NCI-H446 (cell line): Measurements from ENCODE around the gene DRAP1.

Experiments
- DNase-seq, 2 experiments: peaks; one replicate each; lab custom pipeline; 2025; lab: John Stamatoyannopoulos, UW

Gene DRAP1, protein sequence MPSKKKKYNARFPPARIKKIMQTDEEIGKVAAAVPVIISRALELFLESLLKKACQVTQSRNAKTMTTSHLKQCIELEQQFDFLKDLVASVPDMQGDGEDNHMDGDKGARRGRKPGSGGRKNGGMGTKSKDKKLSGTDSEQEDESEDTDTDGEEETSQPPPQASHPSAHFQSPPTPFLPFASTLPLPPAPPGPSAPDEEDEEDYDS

DNA sequence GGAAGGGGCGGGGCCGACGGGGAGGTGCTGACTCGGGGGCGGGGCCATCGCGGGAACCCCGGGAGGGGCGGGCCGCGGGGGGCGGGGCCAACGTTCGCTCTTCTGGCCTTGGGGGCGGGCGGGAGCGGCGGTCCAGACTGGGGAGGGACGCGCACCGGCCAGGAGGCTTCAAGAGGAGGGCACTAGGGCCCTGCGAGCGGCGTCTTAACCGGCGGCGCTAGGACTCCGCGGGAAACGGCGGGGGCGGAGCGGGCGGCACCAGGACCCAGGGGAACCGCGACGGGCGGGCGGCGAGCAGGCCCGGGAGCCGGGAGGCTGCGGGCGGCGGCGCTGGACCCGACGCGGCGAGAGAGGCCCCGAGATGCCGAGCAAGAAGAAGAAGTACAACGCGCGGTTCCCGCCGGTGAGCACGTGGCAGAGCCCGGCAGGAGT is at the start of gene DRAP1:
Gene DRAP1 (plus strand): TSS at position 286 of the 432 bp plus-strand sequence. CDS start 76 bp downstream, at position 362.
- peak; percentile 93 to 98 for DNase-seq

DNA sequence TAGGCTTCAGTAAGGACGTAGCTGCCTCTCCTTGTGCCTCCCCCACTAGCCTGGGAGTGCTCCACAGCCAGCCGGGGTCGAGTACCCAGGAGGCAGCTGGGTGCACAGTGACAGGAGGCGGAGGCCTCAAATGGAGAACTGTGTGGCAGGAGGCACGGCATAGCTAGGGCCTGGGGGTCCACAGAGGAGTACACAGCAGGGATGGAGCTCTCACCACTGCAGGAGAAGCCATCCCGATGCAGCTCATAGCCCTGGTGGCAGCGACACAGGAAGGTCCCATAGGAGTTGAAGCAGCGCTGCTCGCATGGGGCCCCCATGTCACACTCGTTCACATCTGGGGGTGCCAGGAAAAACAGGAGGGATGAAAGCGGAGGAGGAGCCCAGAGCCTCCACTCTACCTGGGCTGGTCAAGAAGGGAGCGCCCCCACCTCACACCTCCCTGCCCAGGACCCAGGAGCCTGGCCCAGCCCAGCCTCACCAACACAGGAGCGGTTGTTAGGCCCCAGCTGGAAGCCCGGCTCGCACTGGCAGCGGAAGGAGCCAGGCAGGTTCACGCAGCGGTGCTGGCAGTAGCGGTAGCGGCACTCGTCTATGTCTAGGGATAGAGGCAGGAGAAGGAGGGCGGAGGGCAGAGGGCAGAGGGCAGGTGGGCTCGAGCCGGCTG is 49.5 kb upstream of the DRAP1 start:
- no peak for DNase-seq

- DNase-seq, result no peak
Observed at GRCh38 chr11:65870307-65870658, 48.9 kb upstream of the DRAP1 start.

GRCh38 chr11:65870706-65871681 is 48.2 kb upstream of the DRAP1 start:
- DNase-seq, result no peak

GRCh38 chr11:65871811-65872548 is 47.2 kb upstream of the DRAP1 start:
- no peak for DNase-seq

DNA sequence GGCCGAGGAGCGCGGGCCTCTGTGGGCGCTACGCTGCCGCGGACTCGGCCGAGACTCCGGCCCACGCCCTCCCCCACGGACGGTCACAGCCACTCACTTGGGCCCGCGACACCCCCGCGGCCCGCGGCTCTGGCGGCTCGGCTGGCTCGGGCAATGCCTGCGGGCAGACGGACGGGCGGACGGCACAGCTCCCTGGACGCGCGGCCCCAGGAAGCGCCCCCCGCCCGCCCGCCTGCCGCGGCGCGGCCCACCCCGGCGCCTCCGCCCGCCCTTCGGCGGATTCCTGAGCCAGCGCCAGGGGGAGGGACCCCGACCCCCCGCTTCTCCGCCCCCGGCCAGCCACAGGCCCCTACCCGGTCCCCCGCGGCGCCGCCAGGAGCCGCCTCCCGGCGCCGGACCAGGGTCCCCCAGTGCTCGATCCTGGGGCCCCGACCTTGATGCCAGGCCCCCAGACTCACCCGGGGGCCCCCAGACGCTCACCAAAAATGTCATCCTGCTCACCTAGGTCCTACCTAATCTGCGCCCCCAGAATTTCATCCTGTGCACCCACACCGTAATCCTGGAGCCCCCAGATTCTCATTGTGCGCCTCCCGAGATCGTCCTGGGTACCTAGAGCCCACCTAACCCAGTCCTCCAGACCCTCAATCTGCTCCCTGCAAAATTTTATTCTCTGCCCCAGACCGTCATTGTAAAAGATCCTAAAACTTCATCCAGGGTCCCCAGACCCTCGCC is 46.5 kb upstream of the DRAP1 start, which contains the start of gene EFEMP2:
Gene EFEMP2 (minus strand): TSS at position 215 of the 732 bp plus-strand sequence. CDS start 446 bp downstream, outside the sequence.
- DNase-seq, result no peak

DNA sequence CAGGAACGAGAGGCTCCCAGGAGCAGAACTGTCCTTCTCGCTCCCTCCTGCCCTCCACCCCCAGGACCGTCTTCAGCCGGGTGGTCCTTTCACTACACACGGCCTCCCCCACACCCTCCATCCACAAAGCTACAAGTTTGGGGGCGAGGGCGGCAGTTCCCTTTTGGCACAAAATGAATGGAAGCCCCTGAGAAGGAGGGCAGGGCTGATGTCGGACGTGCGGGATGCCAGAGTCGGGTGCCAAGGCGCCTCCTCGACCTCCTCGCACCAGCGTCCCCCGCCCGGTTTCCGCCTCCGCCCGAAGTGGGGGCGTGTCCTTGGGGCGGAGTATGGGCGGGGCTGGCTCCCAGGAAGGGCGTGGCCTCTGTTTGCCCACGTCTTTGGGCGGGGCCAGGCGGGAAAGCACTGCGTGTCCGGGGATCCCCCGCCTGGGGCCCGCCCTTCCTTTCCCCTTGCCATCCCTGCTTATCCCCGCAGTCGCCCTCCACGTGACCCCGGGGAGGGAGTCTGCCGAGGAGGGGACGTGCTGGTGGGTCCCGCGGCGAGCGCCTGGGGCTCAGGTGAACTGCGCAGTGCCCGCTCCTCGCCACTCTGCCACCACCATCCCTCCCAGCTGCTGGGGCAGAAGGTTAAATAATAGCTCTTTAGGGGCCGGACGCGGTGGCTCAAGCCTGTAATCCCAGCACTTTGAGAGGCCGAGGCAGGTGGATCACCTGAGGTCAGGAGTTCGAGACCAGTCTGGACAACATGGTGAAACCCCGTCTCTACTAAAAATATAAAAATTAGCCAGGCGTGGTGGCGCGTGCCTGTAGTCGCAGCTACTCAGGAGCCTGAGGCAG is 45.7 kb upstream of the DRAP1 start:
- peak; percentile 52 to 95 for DNase-seq

- no peak for DNase-seq
Observed at GRCh38 chr11:65879617-65880016, 39.6 kb upstream of the DRAP1 start, which contains the start of gene CTSW. Gene CTSW (plus strand): TSS chr11:65879837. CDS start chr11:65879855, 18 bp downstream.

DNA sequence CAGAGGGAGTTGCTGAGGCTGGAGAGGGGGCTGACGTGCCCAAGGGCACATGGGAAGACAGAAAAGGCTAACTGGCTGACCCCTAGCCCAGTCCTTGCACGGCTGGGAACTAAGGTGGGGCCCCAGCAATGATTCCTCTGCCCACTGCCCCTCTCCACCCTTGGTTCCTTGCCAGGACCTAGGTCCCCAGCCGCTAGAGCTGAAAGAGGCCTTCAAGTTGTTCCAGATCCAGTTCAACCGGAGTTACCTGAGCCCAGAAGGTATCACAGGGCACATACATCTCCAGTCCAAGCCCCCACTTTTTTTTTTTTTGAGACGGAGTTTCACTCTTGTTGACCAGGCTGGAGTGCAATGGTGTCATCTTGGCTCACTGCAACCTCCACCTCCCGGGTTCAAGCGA is 39.2 kb upstream of the DRAP1 start:
- no peak for DNase-seq

DNA sequence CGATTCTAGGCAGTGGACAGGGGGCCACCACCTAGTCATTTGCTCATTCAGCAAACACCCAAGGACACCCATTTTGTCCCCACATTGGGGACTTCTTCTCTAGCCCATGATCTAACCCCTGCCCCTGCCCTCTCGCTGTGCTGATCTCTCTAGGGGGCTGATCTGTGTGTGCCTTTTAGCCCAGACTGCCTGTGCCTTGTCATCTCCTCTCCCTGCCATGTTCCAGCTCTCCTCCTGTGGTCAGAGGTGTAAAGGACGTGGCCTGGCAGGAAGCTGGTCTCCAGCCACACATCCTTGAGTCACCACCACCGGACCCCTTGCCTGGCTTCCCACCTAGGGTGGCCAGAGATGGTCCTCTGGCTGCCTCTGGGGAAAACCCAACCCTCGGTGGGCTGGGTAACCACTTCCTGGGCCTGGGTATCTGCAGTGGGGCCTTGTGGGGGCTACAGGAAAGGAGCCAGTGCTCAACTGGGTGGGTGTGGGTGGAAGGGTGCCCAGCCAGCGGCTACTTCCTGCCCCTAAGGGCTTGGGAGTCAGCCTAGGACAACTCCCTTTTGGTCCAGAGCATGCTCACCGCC is 38.3 kb upstream of the DRAP1 start:
- DNase-seq, result no peak

- DNase-seq, result no peak
Observed at GRCh38 chr11:65882120-65883057, 36.8 kb upstream of the DRAP1 start.

DNA sequence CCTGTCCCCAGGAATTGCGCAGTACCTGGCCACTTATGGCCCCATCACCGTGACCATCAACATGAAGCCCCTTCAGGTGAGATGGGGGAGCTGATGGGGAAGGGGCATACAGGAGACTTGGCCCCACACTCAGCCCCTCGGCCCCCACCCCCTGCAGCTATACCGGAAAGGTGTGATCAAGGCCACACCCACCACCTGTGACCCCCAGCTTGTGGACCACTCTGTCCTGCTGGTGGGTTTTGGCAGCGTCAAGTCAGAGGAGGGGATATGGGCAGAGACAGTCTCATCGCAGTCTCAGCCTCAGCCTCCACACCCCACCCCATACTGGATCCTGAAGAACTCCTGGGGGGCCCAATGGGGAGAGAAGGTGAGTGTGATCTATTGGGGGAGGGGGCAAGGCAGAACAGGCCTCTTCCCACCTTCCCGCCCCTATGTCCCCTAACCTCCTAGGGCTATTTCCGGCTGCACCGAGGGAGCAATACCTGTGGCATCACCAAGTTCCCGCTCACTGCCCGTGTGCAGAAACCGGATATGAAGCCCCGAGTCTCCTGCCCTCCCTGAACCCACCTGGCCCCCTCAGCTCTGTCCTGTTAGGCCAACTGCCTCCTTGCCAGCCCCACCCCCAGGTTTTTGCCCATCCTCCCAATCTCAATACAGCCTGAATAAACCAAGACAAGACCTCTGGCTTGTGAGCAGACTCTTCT is 36.0 kb upstream of the DRAP1 start:
- DNase-seq, result no peak

GRCh38 chr11:65883786-65884715 is 35.2 kb upstream of the DRAP1 start:
- DNase-seq, result no peak

DNA sequence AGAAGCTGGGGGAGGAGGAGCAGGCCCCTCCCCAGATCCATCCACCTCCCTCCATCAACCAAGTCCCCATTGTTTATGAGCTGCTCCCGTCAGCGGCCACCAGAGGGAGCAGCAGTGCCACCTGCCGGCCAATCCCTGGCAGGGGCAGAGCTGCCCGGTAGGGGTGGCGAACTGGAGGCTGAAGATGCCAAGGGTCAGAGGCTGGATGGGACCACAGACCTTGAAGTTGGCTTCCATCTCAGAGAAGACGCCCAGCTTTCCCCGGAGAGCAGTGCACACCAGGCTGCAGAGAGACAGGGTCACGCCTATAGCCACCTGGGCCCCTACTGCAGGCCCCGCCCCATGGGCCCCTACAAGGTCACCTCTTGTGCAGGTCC is 34.5 kb upstream of the DRAP1 start:
- DNase-seq, result peak; percentile 50 to 69

DNA sequence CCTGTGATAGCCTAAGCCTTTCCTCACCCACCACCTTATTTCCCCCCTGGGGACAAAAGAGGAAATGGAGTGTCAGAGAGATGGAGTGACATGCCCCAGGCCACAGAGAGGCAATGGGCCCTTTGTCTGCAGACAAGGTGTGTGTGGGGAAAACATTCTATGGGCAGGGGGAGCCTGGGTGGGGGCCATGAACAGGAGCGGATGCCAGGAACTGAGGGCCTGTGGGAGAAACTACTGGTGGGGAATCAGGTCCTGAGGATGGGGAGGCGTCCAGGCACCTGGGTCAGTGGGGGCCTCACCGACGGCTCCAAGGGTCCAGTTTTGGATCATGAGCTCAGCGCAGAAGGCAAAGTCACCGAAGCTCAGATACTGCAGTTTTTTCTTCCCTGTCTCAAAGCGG is 34.0 kb upstream of the DRAP1 start:
- no peak for DNase-seq

DNA sequence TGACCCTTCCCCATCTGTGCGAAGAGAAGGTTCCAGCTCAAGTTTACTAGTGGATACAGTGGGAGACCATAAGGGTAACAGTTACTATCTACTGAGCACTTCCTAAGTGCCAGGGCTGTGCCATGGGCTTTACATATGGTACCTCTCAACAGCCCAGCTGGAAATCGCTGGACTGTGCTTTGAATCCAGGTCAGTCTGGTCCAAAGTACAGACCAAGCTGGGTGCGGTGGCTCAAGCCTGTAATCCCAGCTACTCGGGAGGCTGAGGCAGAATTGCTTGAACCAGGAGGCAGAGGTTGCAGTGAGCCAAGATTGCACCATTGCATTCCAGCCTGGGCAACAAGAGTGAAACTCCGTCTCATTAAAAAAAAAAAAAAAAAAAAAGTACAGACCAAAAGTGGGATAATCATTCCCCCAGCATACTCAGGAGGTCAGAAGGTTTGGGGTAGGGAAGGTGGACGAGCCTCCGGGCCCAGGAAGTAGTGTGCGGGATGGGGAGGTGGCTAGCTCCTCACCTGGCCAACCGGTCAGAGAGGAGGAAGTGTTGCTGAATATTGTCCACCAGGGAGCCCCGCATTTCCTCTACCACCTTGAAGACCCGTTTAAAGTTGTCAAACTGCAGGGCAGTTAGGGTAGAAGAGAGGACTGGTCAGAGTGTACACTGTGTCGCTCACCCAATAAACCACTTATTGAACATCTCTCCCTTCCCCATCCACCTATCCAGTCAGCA is 33.3 kb upstream of the DRAP1 start:
- no peak for DNase-seq
